Measurements from ENCODE around the gene RNF166. TPM values are rescaled to one million over a fixed set of nuclear protein-coding genes. Genes with fewer than 3 reads are reported as not detected.

The RNF166 gene
- total RNA-seq, 1 experiment from 2014 or later, result 19.8 TPM

- no TSS peak for BruUV-seq (replicated peaks)
- ATAC-seq, result no peak
- in situ Hi-C loops (cut with HindIII; ENCODE audit: low pct_unique_long_range_greater_than_20kb, low sequenced_read_pairs), result no loop called here
Measured at GRCh38 chr16:88680554-88681083, 25.6 kb downstream of the RNF166 start.

DNA sequence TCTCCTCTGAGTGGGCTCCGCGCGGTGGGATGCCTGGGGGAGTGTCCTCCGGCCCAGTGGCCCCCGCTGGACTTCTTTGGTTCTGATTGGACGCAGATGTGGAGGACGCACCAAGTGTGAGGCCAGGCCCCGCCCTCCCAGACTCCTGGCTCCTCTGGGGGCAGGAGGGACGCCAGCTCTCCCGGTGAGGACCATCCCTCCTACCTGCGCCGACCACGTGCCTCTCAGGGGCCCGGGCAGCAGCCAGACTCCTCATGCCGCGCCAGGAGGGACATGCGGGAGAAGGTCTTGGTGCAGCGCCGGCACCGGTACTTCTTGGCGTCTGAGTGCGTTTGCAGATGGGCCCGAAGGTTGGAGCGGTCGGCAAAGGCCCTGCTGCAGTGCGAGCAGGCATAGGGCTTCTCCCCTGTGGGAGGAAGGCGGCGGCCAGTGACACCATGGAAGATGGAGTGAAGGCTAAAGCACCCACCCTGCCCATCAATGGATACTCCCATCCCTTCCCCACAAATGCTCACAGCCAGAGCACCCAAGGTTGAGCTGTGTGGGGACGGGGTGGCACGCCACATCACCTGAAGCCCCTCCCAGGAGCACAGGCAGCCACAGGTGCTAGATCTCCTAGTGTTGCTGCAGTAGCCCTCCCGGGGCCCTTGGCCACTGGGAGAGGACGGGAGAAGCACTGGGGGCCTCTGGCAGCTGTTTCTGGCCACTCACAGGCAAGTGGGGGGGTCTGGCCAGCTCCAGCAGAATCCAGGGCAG lies 27.8 kb downstream of the RNF166 start:
- CTCF ChIA-PET, result no interaction called here
- no peak for TF ChIP-seq SIN3A (IDR thresholded peaks at IDR 0.05; ENCODE audit: borderline replicate concordance, insufficient read depth, low read depth, low read length)
- no peak for TF ChIP-seq REST (IDR thresholded peaks at IDR 0.05; ENCODE audit: insufficient read depth in 1 of 2, low read depth in 2 of 2, low read length in 1 of 2)
- no peak for TF ChIP-seq TCF7L2 (IDR thresholded peaks at IDR 0.05; ENCODE audit: low read depth, low read length)
- TF ChIP-seq POLR2AphosphoS5 (IDR thresholded peaks at IDR 0.05; ENCODE audit: low read depth, low read length), result no peak
- TF ChIP-seq, protein P1, sequence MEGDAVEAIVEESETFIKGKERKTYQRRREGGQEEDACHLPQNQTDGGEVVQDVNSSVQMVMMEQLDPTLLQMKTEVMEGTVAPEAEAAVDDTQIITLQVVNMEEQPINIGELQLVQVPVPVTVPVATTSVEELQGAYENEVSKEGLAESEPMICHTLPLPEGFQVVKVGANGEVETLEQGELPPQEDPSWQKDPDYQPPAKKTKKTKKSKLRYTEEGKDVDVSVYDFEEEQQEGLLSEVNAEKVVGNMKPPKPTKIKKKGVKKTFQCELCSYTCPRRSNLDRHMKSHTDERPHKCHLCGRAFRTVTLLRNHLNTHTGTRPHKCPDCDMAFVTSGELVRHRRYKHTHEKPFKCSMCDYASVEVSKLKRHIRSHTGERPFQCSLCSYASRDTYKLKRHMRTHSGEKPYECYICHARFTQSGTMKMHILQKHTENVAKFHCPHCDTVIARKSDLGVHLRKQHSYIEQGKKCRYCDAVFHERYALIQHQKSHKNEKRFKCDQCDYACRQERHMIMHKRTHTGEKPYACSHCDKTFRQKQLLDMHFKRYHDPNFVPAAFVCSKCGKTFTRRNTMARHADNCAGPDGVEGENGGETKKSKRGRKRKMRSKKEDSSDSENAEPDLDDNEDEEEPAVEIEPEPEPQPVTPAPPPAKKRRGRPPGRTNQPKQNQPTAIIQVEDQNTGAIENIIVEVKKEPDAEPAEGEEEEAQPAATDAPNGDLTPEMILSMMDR (IDR thresholded peaks at IDR 0.05), result no peak
- intact Hi-C loops (cut with micrococcal nuclease; ENCODE audit: unreplicated experiment), result no loop called here
- ATAC-seq (no peak), DNase-seq (ENCODE audit: low read depth, low spot score) (no peak)
- Histone ChIP-seq H3K27ac (ENCODE audit: low read length) (no peak overlapping the region), H3K27me3 (ENCODE audit: control insufficient read depth, insufficient read depth, low read length) (no peaks in the 10 kb centered on the region), H3K4me1 (ENCODE audit: control insufficient read depth, insufficient read depth, low read length) (no peaks in the 10 kb centered on the region), H3K4me3 (ENCODE audit: low read depth in 2 of 2, low read length in 2 of 2) (no peak overlapping the region), H3K9me3 (ENCODE audit: control insufficient read depth, insufficient read depth, low read depth, low read length) (no peaks in the 10 kb centered on the region), H3K36me3 (ENCODE audit: control insufficient read depth, insufficient read depth, low read length) (no peaks in the 10 kb centered on the region)
- no TSS peak for BruUV-seq (replicated peaks)
- POLR2A ChIA-PET, result no interaction called here
- in situ Hi-C loops (cut with HindIII; ENCODE audit: low pct_unique_long_range_greater_than_20kb, low sequenced_read_pairs), result no loop called here

More at GRCh38 chr16:88680554-88681083, 25.6 kb downstream of the RNF166 start:
- no peaks in the 10 kb centered on the region for H3K36me3 ChIP-seq (ENCODE audit: control insufficient read depth, insufficient read depth, low read length)
- intact Hi-C loops (cut with micrococcal nuclease; ENCODE audit: unreplicated experiment), result no loop called here
- CTCF ChIA-PET, result no interaction called here
- H3K9me3 ChIP-seq (ENCODE audit: control insufficient read depth, insufficient read depth, low read depth, low read length), result no peaks in the 10 kb centered on the region
- DNase-seq (ENCODE audit: low read depth, low spot score), result no peak
- no peak for TF ChIP-seq TCF7L2 (IDR thresholded peaks at IDR 0.05; ENCODE audit: low read depth, low read length)
- no peak for TF ChIP-seq REST (IDR thresholded peaks at IDR 0.05; ENCODE audit: insufficient read depth in 1 of 2, low read depth in 2 of 2, low read length in 1 of 2)
- no peak for TF ChIP-seq SIN3A (IDR thresholded peaks at IDR 0.05; ENCODE audit: borderline replicate concordance, insufficient read depth, low read depth, low read length)
- TF ChIP-seq POLR2AphosphoS5 (IDR thresholded peaks at IDR 0.05; ENCODE audit: low read depth, low read length), result no peak
- TF ChIP-seq, protein P1 (IDR thresholded peaks at IDR 0.05), result no peak
- no peaks in the 10 kb centered on the region for H3K27me3 ChIP-seq (ENCODE audit: control insufficient read depth, insufficient read depth, low read length)
- H3K27ac ChIP-seq (ENCODE audit: low read length), result no peak overlapping the region
- POLR2A ChIA-PET, result interaction anchor here (0.6 kb wide), 1 partner anchor 162 kb away, joined by 3 read pairs; no protein-coding TSS in a partner anchor
- H3K4me3 ChIP-seq (ENCODE audit: low read depth in 2 of 2, low read length in 2 of 2), result no peak overlapping the region
- no peaks in the 10 kb centered on the region for H3K4me1 ChIP-seq (ENCODE audit: control insufficient read depth, insufficient read depth, low read length)
